Measurements from ENCODE around the gene IL20RB.
A peak's percentile ranks its signal among the peaks of the same experiment; 100 is the strongest.

Gene IL20RB

DNA sequence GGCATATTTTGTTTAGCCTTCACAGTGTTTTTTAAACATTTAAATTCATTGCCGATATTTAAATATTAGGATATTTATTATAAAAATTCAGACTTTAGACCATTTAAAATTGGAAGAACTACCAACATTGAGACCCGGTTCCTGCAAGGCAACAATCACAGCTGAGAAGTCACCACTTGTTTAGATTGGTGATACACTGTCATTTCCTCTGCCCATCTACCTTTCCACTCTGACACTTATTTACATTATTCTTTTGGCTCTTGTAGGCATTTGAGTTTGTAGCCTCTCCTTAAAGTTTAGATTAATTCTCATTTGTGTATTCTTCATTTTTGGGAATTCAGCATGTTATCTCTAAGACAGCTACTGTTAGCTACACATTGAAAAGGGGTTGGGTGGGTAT is 10.3 kb upstream of the IL20RB start:
- Histone ChIP-seq H3K4me3 (ENCODE audit: low read depth, low read length) (no peak overlapping the region), H3K27ac (no peak overlapping the region), H3K27me3 (replicated peaks) (no peaks in the 10 kb centered on the region), H3K36me3 (replicated peaks) (no peaks in the 10 kb centered on the region)
- no peak for TF ChIP-seq CTCF (IDR thresholded peaks at IDR 0.05; ENCODE audit: low read depth, low read length, missing control alignments)
- DNase-seq = no peak
- in situ Hi-C loops (cut with HindIII; ENCODE audit: low pct_ligation_motif_present, low sequenced_read_pairs) = no loop called here

- in situ Hi-C loops (cut with HindIII; ENCODE audit: low pct_ligation_motif_present, low sequenced_read_pairs) = no loop called here
- no peak overlapping the region for H3K4me3 ChIP-seq (ENCODE audit: low read depth, low read length)
- DNase-seq = no peak
- H3K36me3 ChIP-seq (replicated peaks) = no peaks in the 10 kb centered on the region
- H3K27me3 ChIP-seq (replicated peaks) = no peaks in the 10 kb centered on the region
- H3K27ac ChIP-seq = no peak overlapping the region
- TF ChIP-seq CTCF (IDR thresholded peaks at IDR 0.05; ENCODE audit: low read depth, low read length, missing control alignments) = no peak
These were observed 8.6 kb upstream of the IL20RB start for GRCh38 chr3:136949146-136949545.

DNA sequence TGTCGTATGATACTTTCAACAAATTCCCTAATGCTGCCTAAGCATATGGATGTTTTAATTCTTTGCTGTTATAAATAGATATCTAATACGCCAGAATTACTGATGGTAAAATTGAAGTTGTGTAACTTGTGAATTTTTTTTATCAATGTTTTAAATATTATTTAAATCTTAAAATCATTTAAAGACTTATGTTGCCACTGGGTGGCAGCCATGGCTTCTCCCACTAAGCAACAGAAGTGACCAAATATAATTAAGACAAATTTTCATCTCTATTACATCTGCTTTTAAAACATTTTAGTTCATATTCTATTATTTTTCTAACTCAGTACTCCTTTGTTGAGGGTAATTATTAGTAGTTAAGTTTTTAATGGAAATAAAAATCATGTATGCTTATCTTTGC is 8.1 kb upstream of the IL20RB start:
- peak; percentile 43 for TF ChIP-seq CTCF (IDR thresholded peaks at IDR 0.05; ENCODE audit: low read depth, low read length, missing control alignments)
- no peak for DNase-seq
- no peaks in the 10 kb centered on the region for H3K36me3 ChIP-seq (replicated peaks)
- no peaks in the 10 kb centered on the region for H3K27me3 ChIP-seq (replicated peaks)
- H3K27ac ChIP-seq = no peak overlapping the region
- no peak overlapping the region for H3K4me3 ChIP-seq (ENCODE audit: low read depth, low read length)
- in situ Hi-C loops (cut with HindIII; ENCODE audit: low pct_ligation_motif_present, low sequenced_read_pairs) = no loop called here

DNA sequence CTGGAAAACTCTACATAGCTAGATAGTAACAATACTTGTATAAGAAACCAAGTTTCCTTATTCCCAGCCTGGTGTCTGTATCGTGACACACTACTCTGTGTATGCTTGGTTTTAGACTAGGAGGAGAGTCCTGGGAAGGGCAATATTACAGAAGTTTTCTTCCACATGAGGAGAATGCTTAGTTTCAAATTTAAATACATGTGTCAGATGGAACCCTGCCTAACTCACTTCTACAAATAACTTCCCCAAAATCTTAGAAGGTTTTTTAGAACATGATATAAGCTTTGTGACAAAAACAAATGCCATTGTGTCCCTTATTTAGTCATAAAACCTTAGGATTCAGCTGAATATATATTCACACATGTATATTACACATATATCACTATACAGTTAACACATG is 7.2 kb upstream of the IL20RB start:
- DNase-seq = no peak
- no peaks in the 10 kb centered on the region for H3K27me3 ChIP-seq (replicated peaks)
- TF ChIP-seq CTCF (IDR thresholded peaks at IDR 0.05; ENCODE audit: low read depth, low read length, missing control alignments) = no peak
- no peaks in the 10 kb centered on the region for H3K36me3 ChIP-seq (replicated peaks)
- no peak overlapping the region for H3K4me3 ChIP-seq (ENCODE audit: low read depth, low read length)
- no peak overlapping the region for H3K27ac ChIP-seq
- in situ Hi-C loops (cut with HindIII; ENCODE audit: low pct_ligation_motif_present, low sequenced_read_pairs) = no loop called here

GRCh38 chr3:136952292-136952691 is 5.5 kb upstream of the IL20RB start:
- DNase-seq = no peak
- TF ChIP-seq CTCF (IDR thresholded peaks at IDR 0.05; ENCODE audit: low read depth, low read length, missing control alignments) = no peak
- in situ Hi-C loops (cut with HindIII; ENCODE audit: low pct_ligation_motif_present, low sequenced_read_pairs) = no loop called here
- Histone ChIP-seq H3K4me3 (ENCODE audit: low read depth, low read length) (no peak overlapping the region), H3K27me3 (replicated peaks) (no peaks in the 10 kb centered on the region), H3K36me3 (replicated peaks) (no peaks in the 10 kb centered on the region), H3K27ac (no peak overlapping the region)

DNA sequence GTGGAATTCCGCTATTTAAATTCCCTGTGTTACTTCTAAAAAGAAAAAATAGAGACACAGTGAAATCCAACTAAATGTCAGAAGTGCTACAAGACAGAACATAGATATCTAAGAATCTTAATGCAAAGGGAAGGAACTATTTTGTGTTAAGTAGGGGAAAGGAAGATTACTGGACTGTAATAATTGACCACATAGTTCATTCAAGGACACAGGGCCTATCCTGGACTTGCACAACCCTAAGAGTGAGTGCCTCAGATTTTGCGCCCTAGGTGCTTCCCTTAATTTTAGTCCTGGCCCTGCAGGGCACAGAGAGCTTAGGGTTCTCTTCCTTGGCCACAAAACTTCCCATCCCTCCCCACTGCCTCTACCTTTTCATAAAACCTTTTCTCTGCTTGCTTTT is 3.5 kb upstream of the IL20RB start:
- TF ChIP-seq CTCF (IDR thresholded peaks at IDR 0.05; ENCODE audit: low read depth, low read length, missing control alignments) = no peak
- DNase-seq = no peak
- in situ Hi-C loops (cut with HindIII; ENCODE audit: low pct_ligation_motif_present, low sequenced_read_pairs) = no loop called here
- H3K27me3 ChIP-seq (replicated peaks) = no peaks in the 10 kb centered on the region
- no peaks in the 10 kb centered on the region for H3K36me3 ChIP-seq (replicated peaks)
- no peak overlapping the region for H3K4me3 ChIP-seq (ENCODE audit: low read depth, low read length)
- no peak overlapping the region for H3K27ac ChIP-seq

All from brain microvascular endothelial cell (primary cell).